H7 (cell line): ENCODE measurements around the gene PRKN. TPM values are rescaled to one million over a fixed set of nuclear protein-coding genes. Genes with fewer than 3 reads are reported as not detected.

Experiments
- DNase-seq: peaks from one replicate; pipeline ENCODE4 v3.0.0; 2012
- H3K27me3 ChIP-seq: 2 replicates; pipeline ENCODE4 v1.6.0; 2011; ENCODE audit warnings: mild to moderate bottlenecking, low read length; ENCODE audit not compliant: control insufficient read depth, insufficient read depth
- H3K36me3 ChIP-seq: replicated peaks from 2 replicates; pipeline ENCODE4 v1.5.1; 2011; ENCODE audit warnings: low read length; ENCODE audit not compliant: control insufficient read depth, insufficient read depth
- H3K4me3 ChIP-seq: 2 replicates; pipeline ENCODE4 v1.5.1; 2011; ENCODE audit warnings: low read depth, mild to moderate bottlenecking, control low read depth, low read length, moderate library complexity; ENCODE audit not compliant: insufficient read depth
- total RNA-seq: library from RNA; depleted of rRNA; stranded (reverse); fragments of >200 nt; shearing (Covaris generic); gene quantifications from 2 replicates; pipeline ENCODE4 v1.2.3, GENCODE V29; 2014

The PRKN gene
- total RNA-seq, 1 experiment from 2014 or later: 0.90 TPM

GRCh38 chr6:161963181-161963580 lies 764.4 kb downstream of the PRKN start:
- DNase-seq: no peak
- no peaks in the 10 kb centered on the region for H3K36me3 ChIP-seq
- H3K27me3 ChIP-seq: peaks cover 1% of the 10 kb centered on the region; the same call in 1 of the 2 replicates
- no peak overlapping the region for H3K4me3 ChIP-seq

DNA sequence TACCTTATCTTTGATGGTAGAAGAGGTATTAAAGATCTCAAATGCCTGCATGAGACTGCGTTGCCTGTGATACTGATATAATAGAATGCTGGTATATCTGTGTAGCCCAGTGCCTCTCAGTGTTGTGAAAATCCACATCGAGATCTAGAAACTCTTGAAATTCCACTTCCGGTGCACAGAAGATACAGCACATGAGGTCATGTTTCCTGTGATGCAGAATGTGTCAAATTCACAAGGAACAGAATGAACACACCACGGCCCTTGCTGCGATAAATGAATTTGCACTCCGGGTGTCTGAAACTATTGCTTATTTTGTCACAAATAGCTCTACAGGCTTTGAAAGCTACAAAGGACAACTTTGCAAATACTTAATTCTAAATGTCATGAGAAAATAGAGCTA lies 765.8 kb downstream of the PRKN start:
- H3K4me3 ChIP-seq: no peak overlapping the region
- H3K27me3 ChIP-seq: peaks cover 1% of the 10 kb centered on the region; the same call in 1 of the 2 replicates
- H3K36me3 ChIP-seq: no peaks in the 10 kb centered on the region
- no peak for DNase-seq

GRCh38 chr6:161961046-161961445 lies 766.5 kb downstream of the PRKN start:
- H3K27me3 ChIP-seq: peaks cover 1% of the 10 kb centered on the region; the same call in 1 of the 2 replicates
- H3K36me3 ChIP-seq: no peaks in the 10 kb centered on the region
- DNase-seq: no peak
- H3K4me3 ChIP-seq: no peak overlapping the region

- DNase-seq: no peak
- Histone ChIP-seq H3K27me3 (peaks cover 1% of the 10 kb centered on the region; the same call in 1 of the 2 replicates), H3K4me3 (no peak overlapping the region), H3K36me3 (no peaks in the 10 kb centered on the region)
Measured at GRCh38 chr6:161959072-161959471, 768.5 kb downstream of the PRKN start.

DNA sequence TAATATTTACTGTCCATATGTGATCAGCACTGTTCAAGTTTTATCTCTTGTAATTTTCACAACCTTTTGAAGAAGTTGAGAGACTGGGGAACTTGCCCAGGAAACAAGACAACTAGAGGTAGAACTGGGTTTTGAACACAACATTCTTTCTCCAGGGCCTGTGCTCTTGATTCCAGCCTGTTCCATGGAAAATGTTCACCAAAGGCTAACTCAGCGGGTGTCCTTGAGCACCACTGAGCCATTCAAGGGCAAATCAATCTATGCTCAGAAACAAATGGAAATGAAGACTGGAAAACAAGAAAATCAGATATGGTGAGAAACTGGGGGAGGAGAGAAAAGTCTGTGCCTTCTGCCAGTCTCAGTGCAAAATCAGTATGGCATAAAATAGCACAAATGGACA lies 771.5 kb downstream of the PRKN start:
- H3K36me3 ChIP-seq: no peaks in the 10 kb centered on the region
- no peak overlapping the region for H3K4me3 ChIP-seq
- peaks cover 1% of the 10 kb centered on the region; the same call in 1 of the 2 replicates for H3K27me3 ChIP-seq
- no peak for DNase-seq

- Histone ChIP-seq H3K36me3 (no peaks in the 10 kb centered on the region), H3K27me3 (no peaks in the 10 kb centered on the region), H3K4me3 (no peak overlapping the region)
- no peak for DNase-seq
Measured at GRCh38 chr6:161954699-161955276, 772.8 kb downstream of the PRKN start.

GRCh38 chr6:161954077-161954476 lies 773.5 kb downstream of the PRKN start:
- DNase-seq: no peak
- Histone ChIP-seq H3K4me3 (no peak overlapping the region), H3K36me3 (no peaks in the 10 kb centered on the region), H3K27me3 (no peaks in the 10 kb centered on the region)

GRCh38 chr6:161951126-161951525 lies 776.4 kb downstream of the PRKN start:
- no peak for DNase-seq
- Histone ChIP-seq H3K27me3 (no peaks in the 10 kb centered on the region), H3K36me3 (no peaks in the 10 kb centered on the region), H3K4me3 (no peak overlapping the region)

GRCh38 chr6:161949531-161949930 lies 778.0 kb downstream of the PRKN start:
- H3K36me3 ChIP-seq: no peaks in the 10 kb centered on the region
- no peaks in the 10 kb centered on the region for H3K27me3 ChIP-seq
- DNase-seq: no peak
- H3K4me3 ChIP-seq: no peak overlapping the region

DNA sequence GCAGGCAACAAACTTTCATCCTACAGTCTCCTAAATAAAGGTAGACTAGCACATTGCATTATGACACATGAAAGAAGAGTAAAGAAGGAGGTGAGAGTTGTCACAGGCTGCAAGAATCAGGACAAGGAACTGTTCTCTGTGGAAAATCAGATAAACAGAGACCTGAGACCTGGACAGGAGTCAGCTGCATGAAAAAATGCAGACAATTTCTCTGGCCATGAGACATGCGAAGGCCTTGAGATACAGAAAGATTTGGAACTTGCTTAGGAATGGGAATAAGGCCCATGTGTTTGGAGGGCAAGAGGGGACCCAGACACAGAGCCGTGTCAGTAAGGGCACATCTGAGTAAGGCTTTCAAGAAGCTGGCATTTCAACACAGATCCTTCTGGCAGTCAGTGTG lies 779.1 kb downstream of the PRKN start:
- no peaks in the 10 kb centered on the region for H3K36me3 ChIP-seq
- no peak for DNase-seq
- H3K4me3 ChIP-seq: no peak overlapping the region
- no peaks in the 10 kb centered on the region for H3K27me3 ChIP-seq

- no peak overlapping the region for H3K4me3 ChIP-seq
- H3K36me3 ChIP-seq: no peaks in the 10 kb centered on the region
- DNase-seq: peak; percentile 53
- no peaks in the 10 kb centered on the region for H3K27me3 ChIP-seq
Measured at GRCh38 chr6:161947371-161947770, 780.2 kb downstream of the PRKN start.

DNA sequence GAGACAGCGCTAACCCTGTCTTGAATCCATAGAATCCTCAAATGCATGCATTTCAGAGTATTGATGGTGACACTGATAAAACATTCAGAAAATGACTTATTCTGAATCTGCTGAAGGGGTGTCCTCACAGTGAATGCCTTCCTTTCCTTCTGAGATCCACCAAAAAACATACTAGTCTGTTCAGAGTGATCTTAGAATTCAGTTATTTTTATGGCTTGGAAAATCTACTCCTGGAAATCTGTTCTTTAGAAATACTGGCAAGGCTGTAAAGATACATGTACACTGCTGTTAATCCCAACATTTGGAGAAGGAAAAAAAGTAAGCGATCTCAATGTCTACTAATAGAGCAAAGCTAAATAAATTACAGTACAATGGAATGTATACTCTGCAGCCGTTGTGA lies 781.1 kb downstream of the PRKN start:
- Histone ChIP-seq H3K4me3 (no peak overlapping the region), H3K27me3 (no peaks in the 10 kb centered on the region), H3K36me3 (no peaks in the 10 kb centered on the region)
- DNase-seq: no peak

DNA sequence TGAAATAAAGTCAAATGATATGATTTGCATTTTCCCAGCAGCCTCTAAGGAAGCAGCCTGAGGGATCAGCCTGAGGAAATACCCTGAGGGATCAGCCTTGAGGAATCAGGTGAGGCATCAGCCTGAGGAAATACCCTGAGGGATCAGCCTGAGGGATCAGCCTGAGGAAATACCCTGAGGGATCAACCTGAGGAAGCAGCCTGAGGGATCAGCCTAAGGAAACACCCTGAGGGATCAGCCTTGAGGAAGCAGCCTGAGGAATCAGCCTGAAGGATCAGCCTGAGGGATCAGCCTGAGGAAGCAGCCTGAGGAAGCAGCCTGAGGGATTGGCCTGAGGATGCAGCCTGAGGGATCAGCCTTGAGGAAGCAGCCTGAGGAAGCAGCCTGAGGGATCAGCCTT lies 784.0 kb downstream of the PRKN start:
- Histone ChIP-seq H3K36me3 (no peaks in the 10 kb centered on the region), H3K4me3 (no peak overlapping the region), H3K27me3 (no peaks in the 10 kb centered on the region)
- DNase-seq: no peak

DNA sequence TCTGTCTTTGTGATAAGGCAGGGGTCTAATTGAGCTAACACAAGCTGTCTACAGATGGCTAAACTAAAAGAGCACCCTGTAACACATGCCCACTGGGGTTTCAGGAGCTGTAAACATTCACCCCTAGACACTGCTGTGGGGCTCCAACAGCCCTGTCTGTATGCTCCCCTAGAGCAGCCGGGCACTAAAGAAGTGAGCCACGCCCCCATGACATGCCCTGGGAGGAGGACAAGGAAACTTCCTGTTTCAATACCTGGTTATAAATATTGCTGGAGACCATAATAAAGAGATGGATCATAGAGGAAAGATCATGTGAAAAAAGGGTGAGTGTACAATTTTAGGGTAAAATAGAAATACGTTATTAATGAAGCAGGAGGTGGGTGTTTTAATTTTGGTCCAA lies 786.0 kb downstream of the PRKN start:
- no peaks in the 10 kb centered on the region for H3K27me3 ChIP-seq
- no peaks in the 10 kb centered on the region for H3K36me3 ChIP-seq
- DNase-seq: no peak
- no peak overlapping the region for H3K4me3 ChIP-seq

GRCh38 chr6:161940519-161940918 lies 787.0 kb downstream of the PRKN start:
- Histone ChIP-seq H3K4me3 (no peak overlapping the region), H3K36me3 (no peaks in the 10 kb centered on the region), H3K27me3 (no peaks in the 10 kb centered on the region)
- DNase-seq: no peak

- no peak for DNase-seq
- Histone ChIP-seq H3K27me3 (no peaks in the 10 kb centered on the region), H3K36me3 (no peaks in the 10 kb centered on the region), H3K4me3 (no peak overlapping the region)
Measured at GRCh38 chr6:161926324-161926723, 801.2 kb downstream of the PRKN start.
